H1 (cell line): ENCODE results near the gene SLC35B2. TPM values are rescaled to one million over a fixed set of nuclear protein-coding genes. Genes with fewer than 3 reads are reported as not detected.

Experiments
- CTCF ChIA-PET: fragments of 300-600 bp; sonication (Branson Sonifier 250); formaldehyde crosslinking; loops from one replicate; lab custom pipeline; 2021; ENCODE audit not compliant: partially characterized antibody; lab: Charles Lee
- POLR2A ChIA-PET: fragments of 300-600 bp; sonication (Branson Sonifier 250); formaldehyde crosslinking; loops from one replicate; lab custom pipeline; 2021; ENCODE audit warnings: inconsistent platforms; ENCODE audit not compliant: partially characterized antibody; lab: Charles Lee
- DNase-seq, 2 experiments: peaks; one replicate each; pipeline versions ENCODE4 v3.0.0 to v3.0.0-alpha.2; 2010 to 2022; ENCODE audit warnings: low spot score in 2 of 2, low read depth in 1 of 2, mixed read lengths in 1 of 2
- FAIRE-seq: peaks from 2 replicates; lab custom pipeline; 2011; peaks lifted over from hg19 to GRCh38; lab: Jason Lieb, UNC
- H2AFZ ChIP-seq: 2 replicates; pipeline ENCODE4 v1.8.1; 2012; ENCODE audit warnings: low read length, inconsistent platforms
- H2AK5ac ChIP-seq: 2 replicates; pipeline ENCODE4 v1.6.1; 2013; ENCODE audit warnings: low read depth, low read length
- H2BK120ac ChIP-seq: replicated peaks from 2 replicates; pipeline ENCODE3; 2013; ENCODE audit warnings: low read depth, low read length, inconsistent platforms
- H2BK12ac ChIP-seq: 2 replicates; pipeline ENCODE4 v1.6.1; 2013; ENCODE audit warnings: low read depth, low read length
- H2BK15ac ChIP-seq: 2 replicates; pipeline ENCODE4 v1.6.1; 2013; ENCODE audit warnings: low read length
- H2BK20ac ChIP-seq: 2 replicates; pipeline ENCODE4 v1.6.1; 2013; ENCODE audit warnings: low read length
- H2BK5ac ChIP-seq: 2 replicates; pipeline ENCODE4 v1.6.1; 2013; ENCODE audit warnings: low read depth, low read length
- H3K14ac ChIP-seq: 2 replicates; pipeline ENCODE4 v1.6.1; 2013; ENCODE audit warnings: inconsistent platforms; ENCODE audit not compliant: insufficient read length
- H3K18ac ChIP-seq: 2 replicates; pipeline ENCODE4 v1.6.1; 2013; ENCODE audit warnings: low read length; ENCODE audit errors: extremely low read depth
- H3K23ac ChIP-seq: 2 replicates; pipeline ENCODE4 v1.6.1; 2013; ENCODE audit warnings: inconsistent platforms; ENCODE audit not compliant: insufficient read length
- H3K23me2 ChIP-seq: 2 replicates; pipeline ENCODE4 v1.6.1; 2013; ENCODE audit warnings: low read depth, low read length
- H3K27ac ChIP-seq: 2 replicates; pipeline ENCODE4 v1.6.1; 2011; ENCODE audit warnings: low read depth, low read length, inconsistent platforms
- H3K27me3 ChIP-seq, 4 experiments: replicated peaks in 1 of 4; 1 replicate in 1 of 4; 2 replicates in 3 of 4; pipeline versions ENCODE4 v1.6.1 to v1.8.1; 2011 to 2013; ENCODE audit warnings: low read length in 3 of 4, mild to moderate bottlenecking in 3 of 4, inconsistent platforms in 2 of 4, mixed read lengths in 2 of 4, moderate library complexity in 1 of 4; ENCODE audit not compliant: control insufficient read depth in 3 of 4, insufficient read depth in 3 of 4; ENCODE audit errors: extremely low read depth in 1 of 4
- H3K36me3 ChIP-seq, 4 experiments: 2 replicates each; pipeline versions ENCODE4 v1.6.1 to v1.8.1; 2011 to 2013; ENCODE audit warnings: mild to moderate bottlenecking in 4 of 4, low read length in 3 of 4, moderate library complexity in 2 of 4, control low read depth in 1 of 4, inconsistent platforms in 1 of 4; ENCODE audit not compliant: insufficient read depth in 4 of 4, control insufficient read depth in 2 of 4
- H3K4ac ChIP-seq: replicated peaks from 2 replicates; pipeline ENCODE3; 2013; ENCODE audit warnings: low read length, low read depth, mixed read lengths, inconsistent platforms; ENCODE audit not compliant: insufficient read length
- H3K4me1 ChIP-seq, 4 experiments: replicated peaks in 1 of 4; 1 replicate in 1 of 4; 2 replicates in 3 of 4; pipeline versions ENCODE4 v1.6.1 to v1.8.1; 2011 to 2013; ENCODE audit warnings: low read length in 3 of 4, inconsistent platforms in 2 of 4, mixed read lengths in 1 of 4; ENCODE audit not compliant: insufficient read depth in 4 of 4, control insufficient read depth in 3 of 4
- H3K4me2 ChIP-seq, 2 experiments: 2 replicates each; pipeline versions ENCODE4 v1.6.1 to v1.8.1; 2011 to 2013; ENCODE audit warnings: low read depth in 2 of 2, low read length in 2 of 2, control low read depth in 1 of 2, inconsistent platforms in 1 of 2, mild to moderate bottlenecking in 1 of 2; ENCODE audit not compliant: insufficient read depth in 1 of 2
- H3K4me3 ChIP-seq, 4 experiments: fragments of 200-600, 300-600 bp in 1 of 4; sonication (generic), shearing (Covaris generic), sonication (Bioruptor Twin) in 1 of 4; 2 replicates each; pipeline versions ENCODE4 v1.5.1 to v1.8.1; 2011 to 2016; ENCODE audit warnings: low read length in 4 of 4, low read depth in 3 of 4, control low read depth in 2 of 4, inconsistent platforms in 2 of 4, mild to moderate bottlenecking in 2 of 4, mixed read lengths in 1 of 4, moderate library complexity in 1 of 4; ENCODE audit not compliant: insufficient read depth in 2 of 4; ENCODE audit errors: extremely low read depth in 1 of 4
- H3K56ac ChIP-seq: replicated peaks from 2 replicates; pipeline ENCODE3; 2013; ENCODE audit warnings: low read depth, mild to moderate bottlenecking, mixed read lengths, low read length, inconsistent platforms; ENCODE audit not compliant: insufficient read length
- H3K79me1 ChIP-seq: 2 replicates; pipeline ENCODE4 v1.6.1; 2013; ENCODE audit warnings: low read depth, low read length, control low read depth
- H3K79me2 ChIP-seq, 2 experiments: 2 replicates each; pipeline versions ENCODE4 v1.6.1 to v1.8.1; 2012 to 2013; ENCODE audit warnings: low read length in 2 of 2, mild to moderate bottlenecking in 2 of 2, inconsistent platforms in 1 of 2; ENCODE audit not compliant: insufficient read depth in 2 of 2, control insufficient read depth in 1 of 2
- H3K9ac ChIP-seq, 4 experiments: replicated peaks in 1 of 4; 1 replicate in 1 of 4; 2 replicates in 3 of 4; pipeline versions ENCODE4 v1.6.1 to v1.8.1; 2011 to 2013; ENCODE audit warnings: low read depth in 3 of 4, low read length in 3 of 4, control low read depth in 2 of 4, mild to moderate bottlenecking in 2 of 4, moderate library complexity in 2 of 4, inconsistent platforms in 1 of 4; ENCODE audit errors: extremely low read depth in 1 of 4
- H3K9me3 ChIP-seq, 2 experiments: 2 replicates each; pipeline versions ENCODE4 v1.6.1 to v1.8.1; 2012 to 2013; ENCODE audit warnings: mild to moderate bottlenecking in 2 of 2, moderate library complexity in 2 of 2, control low read depth in 1 of 2, inconsistent platforms in 1 of 2, low read depth in 1 of 2, low read length in 1 of 2, mixed read lengths in 1 of 2; ENCODE audit not compliant: insufficient read depth in 2 of 2
- H4K20me1 ChIP-seq, 2 experiments: replicated peaks in 1 of 2; 2 replicates each; pipeline versions ENCODE3 to v1.8.1; 2011 to 2013; ENCODE audit warnings: inconsistent platforms in 2 of 2, low read length in 2 of 2, mild to moderate bottlenecking in 1 of 2; ENCODE audit not compliant: insufficient read depth in 2 of 2, control insufficient read depth in 1 of 2
- H4K5ac ChIP-seq: 2 replicates; pipeline ENCODE4 v1.6.1; 2013; ENCODE audit warnings: low read length, low read depth, mixed read lengths, inconsistent platforms; ENCODE audit not compliant: insufficient read length
- H4K8ac ChIP-seq: 2 replicates; pipeline ENCODE4 v1.8.0; 2013; ENCODE audit warnings: mild to moderate bottlenecking, moderate library complexity, low read length, inconsistent platforms; ENCODE audit not compliant: insufficient read depth; ENCODE audit errors: extremely low read depth
- H4K91ac ChIP-seq: replicated peaks from 2 replicates; pipeline ENCODE3; 2013; ENCODE audit warnings: low read length, mixed read lengths, inconsistent platforms; ENCODE audit not compliant: insufficient read length
- MAFK ChIP-seq: IDR thresholded peaks from 2 replicates; pipeline ENCODE4 v1.6.1; 2012; ENCODE audit warnings: low read depth, mild to moderate bottlenecking, improper control_type of control experiment, low read length
- WGBS, 2 experiments: shearing (Covaris generic) in 1 of 2; methylation state at CpG; one replicate each; pipeline versions ENCODE4 v1.1.6 to v1.1.7; 2013 to 2015; ENCODE audit warnings: low lambda C conversion rate in 2 of 2, mixed read lengths in 2 of 2, inconsistent platforms in 1 of 2, low coverage in 1 of 2, missing lambda C conversion rate in 1 of 2; ENCODE audit not compliant: insufficient replicate concordance in 2 of 2, insufficient coverage in 1 of 2, insufficient read length in 1 of 2; ENCODE audit errors: extremely low coverage in 1 of 2, missing lambda C conversion rate in 1 of 2; 5-methylcytosine and 5-hydroxymethylcytosine counted together
- polyA plus RNA-seq, 7 experiments: library from polyadenylated mRNA; depleted of rRNA in 3 of 7; stranded (reverse) in 5 of 7; unstranded in 2 of 7; fragments of >200 nt in 5 of 7; fragments of 200-250 nt in 2 of 7; gene quantifications; 1 replicate in 5 of 7; 2 replicates in 1 of 7; 4 replicates in 1 of 7; pipeline versions ENCODE4 v1.2.1 to v1.2.3, GENCODE V29; 2011 to 2013; ENCODE audit warnings: missing spikeins in 2 of 7, mixed read lengths in 2 of 7
- total RNA-seq: library from RNA; stranded (reverse); fragmentation: NEBNext Ultra II Directional; extraction: Animal tissue kit (Norgen Biotek cat#: 25700); gene quantifications from 2 replicates; pipeline ENCODE4 v1.2.1, GENCODE V29; 2021

SLC35B2 gene
- total and polyA plus RNA-seq, 2 of the 8 experiments (the other 6 are each of a cell fraction or from before 2014, with no cell fraction given), result 29.5 to 65.0 TPM

DNA sequence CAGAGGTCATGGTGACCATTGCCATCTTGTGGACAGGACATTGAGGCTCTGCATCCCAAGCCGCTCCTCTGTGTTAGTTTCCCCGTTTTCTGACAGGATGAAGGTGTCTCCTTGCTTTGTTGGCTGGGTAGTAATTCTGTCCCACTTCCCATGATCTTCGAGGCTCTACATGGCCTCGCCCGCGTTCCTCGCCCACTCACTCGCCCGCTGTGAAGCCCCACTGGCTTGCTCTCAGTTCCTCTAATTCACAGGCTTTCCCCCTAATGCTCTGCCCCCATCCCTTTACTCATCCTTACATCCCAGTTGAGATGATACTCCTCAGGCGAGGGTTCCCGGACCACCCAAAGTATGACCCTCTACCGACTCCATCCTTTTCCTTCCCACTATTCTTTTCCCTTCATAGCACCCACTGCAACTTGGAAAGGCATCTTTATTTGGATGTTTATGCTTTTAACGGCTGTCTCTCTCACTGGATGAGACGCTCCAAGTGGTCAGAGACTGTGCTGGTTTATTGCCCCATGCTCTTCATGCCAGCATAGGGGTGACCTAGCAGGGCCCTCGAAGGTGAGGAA lies 511 bp upstream of the SLC35B2 start:
- peaks cover 0 to 16% of the 10 kb centered on the region in 2 experiments; a peak in 2 of 4 replicates for H3K79me2 ChIP-seq
- H4K8ac ChIP-seq, result no peak overlapping the region; the same call in 1 of the 2 replicates
- 0 out of 2 replicates have a peak, but pooled peaks cover 2% of the 10 kb centered on the region for H3K79me1 ChIP-seq
- peak overlapping the region; percentile 58 to 73 for H3K4me2 ChIP-seq
- CTCF ChIA-PET, result interaction anchor here (1.0 to 1.5 kb wide), 6 partner anchors 11 to 68 kb away, joined by 3 to 14 read pairs (median 3); partner anchors contain the start of genes AARS2 and SLC29A1
- peaks cover 15 to 34% (median 31%) of the 10 kb centered on the region in 4 experiments for H3K36me3 ChIP-seq
- no peak for FAIRE-seq
- no peak overlapping the region for H3K23ac ChIP-seq
- H2BK12ac ChIP-seq, result peak overlapping the region; percentile 78; the same call in 1 of the 2 replicates
- POLR2A ChIA-PET, result interaction anchor here (0.7 to 15.1 kb wide), 12 partner anchors 10 to 628 kb away, joined by 3 to 581 read pairs (median 6); partner anchors contain the start of genes GTPBP2, HSP90AB1 and SLC29A1
- H3K9me3 ChIP-seq, result no peaks in the 10 kb centered on the region
- H4K20me1 ChIP-seq, result peaks cover 0 to 17% of the 10 kb centered on the region in 2 experiments
- H3K4ac ChIP-seq, result no peak overlapping the region
- H3K4me3 ChIP-seq, result peak overlapping the region; percentile 38 to 85 (median 57)
- H2BK120ac ChIP-seq, result no peak overlapping the region
- peak overlapping the region; percentile 98 for H4K5ac ChIP-seq
- no peaks in the 10 kb centered on the region for H3K27me3 ChIP-seq
- H2BK20ac ChIP-seq, result no peak overlapping the region; the same call in 1 of the 2 replicates
- peak overlapping the region; percentile 79; the same call in 1 of the 2 replicates for H2BK5ac ChIP-seq
- peak overlapping the region; percentile 54 for H3K27ac ChIP-seq
- TF ChIP-seq MAFK, result no peak
- TF ChIP-seq, all 59 proteins: peak for 0
- Histone ChIP-seq H3K9ac (peak overlapping the region in 3 of 4 experiments; percentile 11 to 84 (median 69); a peak in 6 of 7 replicates), H2AK5ac (no peak overlapping the region), H2BK15ac (peak overlapping the region; percentile 34; the same call in 1 of the 2 replicates), H3K4me1 (peaks cover 6 to 26% (median 10%) of the 10 kb centered on the region in 4 experiments; a peak in 6 of 7 replicates), H4K91ac (peak overlapping the region; percentile 58), H3K14ac (no peak overlapping the region), H3K18ac (peak overlapping the region; percentile 76), H2AFZ (peak overlapping the region; percentile 47; the same call in 1 of the 2 replicates), H3K23me2 (peaks cover 11% of the 10 kb centered on the region), H3K56ac (no peak overlapping the region)
- DNase-seq, result no peak
- 50% methylated on average over 15 of the region's 15 CpGs; no CpG with 5 or more reads in 1 of the 2 experiments for WGBS, 2 experiments
